ENCODE results near the gene ZIC4. TPM values are rescaled to one million over a fixed set of nuclear protein-coding genes. Genes with fewer than 3 reads are reported as not detected.

Gene ZIC4
- total and polyA plus RNA-seq, 2 experiments from 2014 or later: not detected

DNA sequence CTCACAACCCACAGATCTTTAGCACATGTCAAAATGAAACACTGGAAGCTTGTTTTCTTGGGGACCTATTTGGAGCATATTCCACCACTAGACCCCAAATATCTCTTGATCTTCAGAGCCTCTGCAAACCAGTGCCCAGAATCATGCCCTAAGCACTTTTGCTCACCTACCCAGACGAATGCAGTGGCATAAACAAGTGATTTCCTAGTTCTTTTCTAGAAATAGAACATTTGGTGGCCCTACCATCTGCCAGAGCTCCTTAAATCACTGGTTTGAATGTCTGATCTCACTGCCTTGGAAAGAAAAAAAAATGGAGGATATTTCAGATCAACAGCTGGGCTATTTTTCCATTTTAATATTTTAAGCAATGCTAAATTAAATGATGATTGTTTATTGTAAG, 5.3 kb downstream of the ZIC4 start:
- Histone ChIP-seq H3F3A (replicated peaks; ENCODE audit: low read depth) (peaks cover 34% of the 10 kb centered on the region), H3K4me2 (peak overlapping the region; percentile 95), H4K20me1 (replicated peaks; ENCODE audit: insufficient read depth) (no peaks in the 10 kb centered on the region; the same call in 1 of the 2 replicates), H3K4me1 (ENCODE audit: insufficient read depth) (peaks cover 77% of the 10 kb centered on the region), H3K27ac (ENCODE audit: low read depth) (no peak overlapping the region), H3K36me3 (ENCODE audit: insufficient read depth) (no peaks in the 10 kb centered on the region), H3K79me2 (replicated peaks; ENCODE audit: insufficient read depth) (no peaks in the 10 kb centered on the region), H3K9me2 (ENCODE audit: insufficient read depth) (peaks cover 6% of the 10 kb centered on the region; the same call in 1 of the 2 replicates), H3K4me3 (no peak overlapping the region), H3K27me3 (ENCODE audit: insufficient read depth) (peaks cover 100% of the 10 kb centered on the region), H2AFZ (no peak overlapping the region)
- no peak overlapping the region for H3K27ac Mint-ChIP-seq
- TF ChIP-seq, protein P1, sequence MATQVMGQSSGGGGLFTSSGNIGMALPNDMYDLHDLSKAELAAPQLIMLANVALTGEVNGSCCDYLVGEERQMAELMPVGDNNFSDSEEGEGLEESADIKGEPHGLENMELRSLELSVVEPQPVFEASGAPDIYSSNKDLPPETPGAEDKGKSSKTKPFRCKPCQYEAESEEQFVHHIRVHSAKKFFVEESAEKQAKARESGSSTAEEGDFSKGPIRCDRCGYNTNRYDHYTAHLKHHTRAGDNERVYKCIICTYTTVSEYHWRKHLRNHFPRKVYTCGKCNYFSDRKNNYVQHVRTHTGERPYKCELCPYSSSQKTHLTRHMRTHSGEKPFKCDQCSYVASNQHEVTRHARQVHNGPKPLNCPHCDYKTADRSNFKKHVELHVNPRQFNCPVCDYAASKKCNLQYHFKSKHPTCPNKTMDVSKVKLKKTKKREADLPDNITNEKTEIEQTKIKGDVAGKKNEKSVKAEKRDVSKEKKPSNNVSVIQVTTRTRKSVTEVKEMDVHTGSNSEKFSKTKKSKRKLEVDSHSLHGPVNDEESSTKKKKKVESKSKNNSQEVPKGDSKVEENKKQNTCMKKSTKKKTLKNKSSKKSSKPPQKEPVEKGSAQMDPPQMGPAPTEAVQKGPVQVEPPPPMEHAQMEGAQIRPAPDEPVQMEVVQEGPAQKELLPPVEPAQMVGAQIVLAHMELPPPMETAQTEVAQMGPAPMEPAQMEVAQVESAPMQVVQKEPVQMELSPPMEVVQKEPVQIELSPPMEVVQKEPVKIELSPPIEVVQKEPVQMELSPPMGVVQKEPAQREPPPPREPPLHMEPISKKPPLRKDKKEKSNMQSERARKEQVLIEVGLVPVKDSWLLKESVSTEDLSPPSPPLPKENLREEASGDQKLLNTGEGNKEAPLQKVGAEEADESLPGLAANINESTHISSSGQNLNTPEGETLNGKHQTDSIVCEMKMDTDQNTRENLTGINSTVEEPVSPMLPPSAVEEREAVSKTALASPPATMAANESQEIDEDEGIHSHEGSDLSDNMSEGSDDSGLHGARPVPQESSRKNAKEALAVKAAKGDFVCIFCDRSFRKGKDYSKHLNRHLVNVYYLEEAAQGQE (IDR thresholded peaks at IDR 0.05; ENCODE audit: unreplicated experiment): no peak
- TF ChIP-seq, protein P2, sequence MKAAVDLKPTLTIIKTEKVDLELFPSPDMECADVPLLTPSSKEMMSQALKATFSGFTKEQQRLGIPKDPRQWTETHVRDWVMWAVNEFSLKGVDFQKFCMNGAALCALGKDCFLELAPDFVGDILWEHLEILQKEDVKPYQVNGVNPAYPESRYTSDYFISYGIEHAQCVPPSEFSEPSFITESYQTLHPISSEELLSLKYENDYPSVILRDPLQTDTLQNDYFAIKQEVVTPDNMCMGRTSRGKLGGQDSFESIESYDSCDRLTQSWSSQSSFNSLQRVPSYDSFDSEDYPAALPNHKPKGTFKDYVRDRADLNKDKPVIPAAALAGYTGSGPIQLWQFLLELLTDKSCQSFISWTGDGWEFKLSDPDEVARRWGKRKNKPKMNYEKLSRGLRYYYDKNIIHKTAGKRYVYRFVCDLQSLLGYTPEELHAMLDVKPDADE (IDR thresholded peaks at IDR 0.05): no peak
- no peak for TF ChIP-seq NANOG (IDR thresholded peaks at IDR 0.05; ENCODE audit: borderline replicate concordance)
- TF ChIP-seq ZNF114 (CRISPR knock-in tag; IDR thresholded peaks at IDR 0.05): no peak
- no peak for TF ChIP-seq CREB1 (CRISPR knock-in tag; IDR thresholded peaks at IDR 0.05; ENCODE audit: low read depth)
- peaks cover 99% of the 10 kb centered on the region for H3K27me3 Mint-ChIP-seq (ENCODE audit: insufficient read depth, low read depth, poor library complexity)
- no peaks in the 10 kb centered on the region; the same call in 1 of the 3 replicates for H3K9me3 Mint-ChIP-seq
- DNase-seq (ENCODE audit: low spot score): no peak
- H3K4me3 Mint-ChIP-seq: no peak overlapping the region
- ATAC-seq: no peak
- H3K4me1 Mint-ChIP-seq: peaks cover 69% of the 10 kb centered on the region
- no peaks in the 10 kb centered on the region for H3K36me3 Mint-ChIP-seq (ENCODE audit: low read depth)

DNA sequence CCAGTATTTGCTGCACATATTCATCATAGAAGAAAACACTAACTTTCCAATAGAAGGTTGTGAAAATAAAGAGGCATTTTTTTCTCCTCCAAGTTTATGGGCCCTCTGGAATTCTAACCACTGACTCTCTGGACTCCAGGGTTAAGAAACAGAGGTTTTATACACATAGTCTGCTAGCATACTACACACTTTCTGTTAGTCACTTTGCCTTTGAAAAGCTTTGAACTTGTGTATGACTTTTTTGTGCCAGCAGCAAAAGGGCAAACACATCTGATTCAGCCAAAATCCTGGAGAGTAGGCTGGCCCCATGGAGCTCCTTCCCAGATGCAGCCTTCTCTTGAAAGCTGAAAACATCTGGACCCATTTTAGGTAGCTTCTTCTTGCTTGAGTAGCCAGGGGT, 6.2 kb downstream of the ZIC4 start:
- no peaks in the 10 kb centered on the region for H3K36me3 Mint-ChIP-seq (ENCODE audit: low read depth)
- H3K27me3 ChIP-seq (ENCODE audit: insufficient read depth): peaks cover 100% of the 10 kb centered on the region
- H4K20me1 ChIP-seq (replicated peaks; ENCODE audit: insufficient read depth): peaks cover 2% of the 10 kb centered on the region; the same call in 1 of the 2 replicates
- no peak for DNase-seq (ENCODE audit: low spot score)
- H3K27ac Mint-ChIP-seq: no peak overlapping the region
- peaks cover 77% of the 10 kb centered on the region for H3K4me1 ChIP-seq (ENCODE audit: insufficient read depth)
- no peak overlapping the region for H3K4me2 ChIP-seq
- no peaks in the 10 kb centered on the region; the same call in 1 of the 3 replicates for H3K9me3 Mint-ChIP-seq
- H3K9me2 ChIP-seq (ENCODE audit: insufficient read depth): peaks cover 6% of the 10 kb centered on the region; the same call in 1 of the 2 replicates
- peaks cover 39% of the 10 kb centered on the region for H3F3A ChIP-seq (replicated peaks; ENCODE audit: low read depth)
- H3K27me3 Mint-ChIP-seq (ENCODE audit: insufficient read depth, low read depth, poor library complexity): peaks cover 99% of the 10 kb centered on the region
- no peaks in the 10 kb centered on the region for H3K79me2 ChIP-seq (replicated peaks; ENCODE audit: insufficient read depth)
- no peak overlapping the region for H3K4me3 ChIP-seq
- H3K27ac ChIP-seq (ENCODE audit: low read depth): no peak overlapping the region
- no peaks in the 10 kb centered on the region for H3K36me3 ChIP-seq (ENCODE audit: insufficient read depth)
- H3K4me3 Mint-ChIP-seq: no peak overlapping the region
- peaks cover 69% of the 10 kb centered on the region for H3K4me1 Mint-ChIP-seq
- no peak for ATAC-seq
- H2AFZ ChIP-seq: no peak overlapping the region
- TF ChIP-seq STAT1 (IDR thresholded peaks at IDR 0.05; ENCODE audit: unreplicated experiment): no peak
- TF ChIP-seq NANOG (IDR thresholded peaks at IDR 0.05; ENCODE audit: borderline replicate concordance): no peak
- TF ChIP-seq EZH2 (IDR thresholded peaks at IDR 0.05; ENCODE audit: low read depth, unreplicated experiment): no peak
- TF ChIP-seq CREB1 (CRISPR knock-in tag; IDR thresholded peaks at IDR 0.05; ENCODE audit: low read depth): no peak
- TF ChIP-seq ZNF114 (CRISPR knock-in tag; IDR thresholded peaks at IDR 0.05): no peak
- TF ChIP-seq, protein P3, sequence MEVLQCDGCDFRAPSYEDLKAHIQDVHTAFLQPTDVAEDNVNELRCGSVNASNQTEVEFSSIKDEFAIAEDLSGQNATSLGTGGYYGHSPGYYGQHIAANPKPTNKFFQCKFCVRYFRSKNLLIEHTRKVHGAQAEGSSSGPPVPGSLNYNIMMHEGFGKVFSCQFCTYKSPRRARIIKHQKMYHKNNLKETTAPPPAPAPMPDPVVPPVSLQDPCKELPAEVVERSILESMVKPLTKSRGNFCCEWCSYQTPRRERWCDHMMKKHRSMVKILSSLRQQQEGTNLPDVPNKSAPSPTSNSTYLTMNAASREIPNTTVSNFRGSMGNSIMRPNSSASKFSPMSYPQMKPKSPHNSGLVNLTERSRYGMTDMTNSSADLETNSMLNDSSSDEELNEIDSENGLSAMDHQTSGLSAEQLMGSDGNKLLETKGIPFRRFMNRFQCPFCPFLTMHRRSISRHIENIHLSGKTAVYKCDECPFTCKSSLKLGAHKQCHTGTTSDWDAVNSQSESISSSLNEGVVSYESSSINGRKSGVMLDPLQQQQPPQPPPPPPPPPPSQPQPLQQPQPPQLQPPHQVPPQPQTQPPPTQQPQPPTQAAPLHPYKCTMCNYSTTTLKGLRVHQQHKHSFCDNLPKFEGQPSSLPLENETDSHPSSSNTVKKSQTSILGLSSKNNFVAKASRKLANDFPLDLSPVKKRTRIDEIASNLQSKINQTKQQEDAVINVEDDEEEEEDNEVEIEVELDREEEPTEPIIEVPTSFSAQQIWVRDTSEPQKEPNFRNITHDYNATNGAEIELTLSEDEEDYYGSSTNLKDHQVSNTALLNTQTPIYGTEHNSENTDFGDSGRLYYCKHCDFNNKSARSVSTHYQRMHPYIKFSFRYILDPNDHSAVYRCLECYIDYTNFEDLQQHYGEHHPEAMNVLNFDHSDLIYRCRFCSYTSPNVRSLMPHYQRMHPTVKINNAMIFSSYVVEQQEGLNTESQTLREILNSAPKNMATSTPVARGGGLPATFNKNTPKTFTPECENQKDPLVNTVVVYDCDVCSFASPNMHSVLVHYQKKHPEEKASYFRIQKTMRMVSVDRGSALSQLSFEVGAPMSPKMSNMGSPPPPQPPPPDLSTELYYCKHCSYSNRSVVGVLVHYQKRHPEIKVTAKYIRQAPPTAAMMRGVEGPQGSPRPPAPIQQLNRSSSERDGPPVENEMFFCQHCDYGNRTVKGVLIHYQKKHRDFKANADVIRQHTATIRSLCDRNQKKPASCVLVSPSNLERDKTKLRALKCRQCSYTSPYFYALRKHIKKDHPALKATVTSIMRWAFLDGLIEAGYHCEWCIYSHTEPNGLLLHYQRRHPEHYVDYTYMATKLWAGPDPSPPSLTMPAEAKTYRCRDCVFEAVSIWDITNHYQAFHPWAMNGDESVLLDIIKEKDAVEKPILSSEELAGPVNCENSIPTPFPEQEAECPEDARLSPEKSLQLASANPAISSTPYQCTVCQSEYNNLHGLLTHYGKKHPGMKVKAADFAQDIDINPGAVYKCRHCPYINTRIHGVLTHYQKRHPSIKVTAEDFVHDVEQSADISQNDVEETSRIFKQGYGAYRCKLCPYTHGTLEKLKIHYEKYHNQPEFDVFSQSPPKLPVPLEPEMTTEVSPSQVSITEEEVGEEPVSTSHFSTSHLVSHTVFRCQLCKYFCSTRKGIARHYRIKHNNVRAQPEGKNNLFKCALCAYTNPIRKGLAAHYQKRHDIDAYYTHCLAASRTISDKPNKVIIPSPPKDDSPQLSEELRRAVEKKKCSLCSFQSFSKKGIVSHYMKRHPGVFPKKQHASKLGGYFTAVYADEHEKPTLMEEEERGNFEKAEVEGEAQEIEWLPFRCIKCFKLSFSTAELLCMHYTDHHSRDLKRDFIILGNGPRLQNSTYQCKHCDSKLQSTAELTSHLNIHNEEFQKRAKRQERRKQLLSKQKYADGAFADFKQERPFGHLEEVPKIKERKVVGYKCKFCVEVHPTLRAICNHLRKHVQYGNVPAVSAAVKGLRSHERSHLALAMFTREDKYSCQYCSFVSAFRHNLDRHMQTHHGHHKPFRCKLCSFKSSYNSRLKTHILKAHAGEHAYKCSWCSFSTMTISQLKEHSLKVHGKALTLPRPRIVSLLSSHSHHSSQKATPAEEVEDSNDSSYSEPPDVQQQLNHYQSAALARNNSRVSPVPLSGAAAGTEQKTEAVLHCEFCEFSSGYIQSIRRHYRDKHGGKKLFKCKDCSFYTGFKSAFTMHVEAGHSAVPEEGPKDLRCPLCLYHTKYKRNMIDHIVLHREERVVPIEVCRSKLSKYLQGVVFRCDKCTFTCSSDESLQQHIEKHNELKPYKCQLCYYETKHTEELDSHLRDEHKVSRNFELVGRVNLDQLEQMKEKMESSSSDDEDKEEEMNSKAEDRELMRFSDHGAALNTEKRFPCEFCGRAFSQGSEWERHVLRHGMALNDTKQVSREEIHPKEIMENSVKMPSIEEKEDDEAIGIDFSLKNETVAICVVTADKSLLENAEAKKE (CRISPR knock-in tag; IDR thresholded peaks at IDR 0.05): no peak
- TF ChIP-seq, protein P4, sequence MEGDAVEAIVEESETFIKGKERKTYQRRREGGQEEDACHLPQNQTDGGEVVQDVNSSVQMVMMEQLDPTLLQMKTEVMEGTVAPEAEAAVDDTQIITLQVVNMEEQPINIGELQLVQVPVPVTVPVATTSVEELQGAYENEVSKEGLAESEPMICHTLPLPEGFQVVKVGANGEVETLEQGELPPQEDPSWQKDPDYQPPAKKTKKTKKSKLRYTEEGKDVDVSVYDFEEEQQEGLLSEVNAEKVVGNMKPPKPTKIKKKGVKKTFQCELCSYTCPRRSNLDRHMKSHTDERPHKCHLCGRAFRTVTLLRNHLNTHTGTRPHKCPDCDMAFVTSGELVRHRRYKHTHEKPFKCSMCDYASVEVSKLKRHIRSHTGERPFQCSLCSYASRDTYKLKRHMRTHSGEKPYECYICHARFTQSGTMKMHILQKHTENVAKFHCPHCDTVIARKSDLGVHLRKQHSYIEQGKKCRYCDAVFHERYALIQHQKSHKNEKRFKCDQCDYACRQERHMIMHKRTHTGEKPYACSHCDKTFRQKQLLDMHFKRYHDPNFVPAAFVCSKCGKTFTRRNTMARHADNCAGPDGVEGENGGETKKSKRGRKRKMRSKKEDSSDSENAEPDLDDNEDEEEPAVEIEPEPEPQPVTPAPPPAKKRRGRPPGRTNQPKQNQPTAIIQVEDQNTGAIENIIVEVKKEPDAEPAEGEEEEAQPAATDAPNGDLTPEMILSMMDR (conservative IDR thresholded peaks at IDR 0.05; ENCODE audit: low read depth in 2 of 2): no peak

All from GM23338 (cell line).